Pancreas (tissue), 10 donors: ENCODE measurements around the gene CDC25B. TPM values are rescaled to one million over a fixed set of nuclear protein-coding genes. Genes with fewer than 3 reads are reported as not detected.
"Not testable (repeated sequence)": the region's sequence is repeated elsewhere in the genome, so short reads cannot be mapped to it uniquely, and the experiment has no call there.

Experiments used
- ATAC-seq, 4 donors: fragments of 200-7000 bp; cut with Tn5 transposase; one replicate each; pipeline versions ENCODE4 v1.8.0 to v1.9.1; 2020; ENCODE audit warnings: mild to moderate bottlenecking in 4 of 4, moderate library complexity in 4 of 4
- DNase-seq, 6 donors: peaks; one replicate each; pipeline ENCODE4 v3.0.0-alpha.2; 2020
- FAIRE-seq: peaks from 2 replicates; lab custom pipeline; 2012; peaks lifted over from hg19 to GRCh38; lab: Jason Lieb, UNC
- H3K27ac ChIP-seq, 4 donors: fragments of 200-600 bp; sonication (generic); 1 replicate in 3 of 4; 2 replicates in 1 of 4; pipeline versions ENCODE4 v1.5.0 to v1.8.0; 2020
- H3K27me3 ChIP-seq, 4 donors: fragments of 200-600 bp; one replicate each; pipeline ENCODE4 v1.8.0; 2021
- H3K36me3 ChIP-seq, 3 donors: fragments of 200-600 bp; sonication (generic) in 1 of 3; one replicate each; pipeline versions ENCODE4 v1.5.0 to v1.8.0; 2020 to 2021
- H3K4me1 ChIP-seq, 3 donors: fragments of 200-600 bp; one replicate each; pipeline ENCODE4 v1.8.0; 2021
- H3K4me3 ChIP-seq, 4 donors: fragments of 200-600 bp; sonication (generic) in 2 of 4; one replicate each; pipeline versions ENCODE4 v1.5.0 to v1.8.0; 2020 to 2021
- H3K9me3 ChIP-seq, 4 donors: fragments of 200-600 bp; one replicate each; pipeline ENCODE4 v1.8.0; 2021
- CTCF ChIP-seq, 4 donors: fragments of 200-600 bp; sonication (generic) in 3 of 4; IDR thresholded peaks; one replicate each; pipeline versions ENCODE4 v1.5.0 to v1.8.0; 2021; ENCODE audit warnings: antibody characterized with exemption in 4 of 4
- WGBS, 2 donors: extraction: QIAGEN DNeasy Blood & Tissue Kit; methylation state at CpG; one replicate each; pipeline ENCODE4 v1.1.7; 2013; 5-methylcytosine and 5-hydroxymethylcytosine counted together
- intact Hi-C, 3 donors: fragments of 100-400 bp; cut with DNase I; formaldehyde crosslinking; loops; one replicate each; pipeline versions ENCODE4 v1.11.1 to v1.14.2; 2022
- polyA plus RNA-seq, 2 donors: library from polyadenylated mRNA; stranded (reverse); fragments of 200-250 nt; gene quantifications; one replicate each; pipeline ENCODE4 v1.2.3, GENCODE V29; 2013
- total RNA-seq, 6 donors: library from RNA; stranded (reverse); fragmentation: NEBNext Ultra II Directional in 4 of 6; extraction: Animal tissue kit (Norgen Biotek cat#: 25700) in 4 of 6; gene quantifications; one replicate each; pipeline versions ENCODE4 v1.2.1 to v1.2.4, GENCODE V29; 2021 to 2023
- donor health status: healthy with polysubstance abuse.
- donor health status: DM: no; HTN: no; CAD: no; lungs with moderate emphysema.
- donor health status: DM: no; HTN: no; CAD: no.
- donor health status: control.
- donor health status: control.
- donor health status: Bipolar disorder and iron deficiency.
- donor health status: DM: yes; HTN: yes; CAD: no.
- donor health status: DM: no; HTN: no; CAD: no.
- donor health status: DM: no; HTN: no; CAD: no.
- donor health status: DM: yes; HTN: yes; CAD: no.

The CDC25B gene
- total and polyA plus RNA-seq, 8 donors: 3.7 to 28.8 (median 7.9) TPM

GRCh38 chr20:3786126-3786484 is 10.0 kb upstream of the CDC25B start:
- Histone ChIP-seq H3K27ac (peak overlapping the region; percentile 46 to 65 (median 56)), H3K4me3 (peak overlapping the region; percentile 44 to 66 (median 52)), H3K9me3 (no peaks in the 10 kb centered on the region), H3K27me3 (no peaks in the 10 kb centered on the region), H3K36me3 (no peaks in the 10 kb centered on the region), H3K4me1 (peaks cover 10 to 39% (median 24%) of the 10 kb centered on the region in 3 donors)
- 0 to 1% methylated on average over 31 to 35 of the region's 35 CpGs for WGBS, 2 donors
- no peak for FAIRE-seq
- ATAC-seq: peak in 2 of 4 donors; percentile 4 to 31
- peak in 5 of 6 donors; percentile 48 to 74 (median 59) for DNase-seq
- intact Hi-C loops: loop anchor here in 1 of 3 donors (5.0 kb wide), 1 partner anchor 36 kb away; the partner anchor contains the start of gene AP5S1
- TF ChIP-seq CTCF (IDR thresholded peaks at IDR 0.05): no peak

- Histone ChIP-seq H3K27me3 (no peaks in the 10 kb centered on the region), H3K4me3 (peak within 1 kb of the TSS; percentile 44 to 66 (median 52)), H3K4me1 (peaks cover 10 to 35% (median 17%) of the 10 kb centered on the region in 3 donors), H3K9me3 (no peaks in the 10 kb centered on the region), H3K36me3 (no peaks in the 10 kb centered on the region), H3K27ac (peak within 1 kb of the TSS; percentile 46 to 65 (median 56))
- peak; percentile 83 to 97 (median 92) for DNase-seq
- peak; percentile 32 for FAIRE-seq
- ATAC-seq: peak; percentile 93 to 96 (median 95)
- TF ChIP-seq CTCF (IDR thresholded peaks at IDR 0.05): peak; percentile 56 to 85 (median 71)
- intact Hi-C loops: loop anchor here in 1 of 3 donors (5.0 kb wide), 1 partner anchor 36 kb away; the partner anchor contains the start of gene AP5S1
- WGBS, 2 donors: 1% methylated on average over 65 to 70 of the region's 70 CpGs
Measured at GRCh38 chr20:3786665-3787323, 9.3 kb upstream of the CDC25B start, which contains the start of gene CENPB. Gene CENPB (minus strand): TSS chr20:3786740. CDS start chr20:3786483, 257 bp downstream.

GRCh38 chr20:3787324-3788014 is 8.6 kb upstream of the CDC25B start:
- no peaks in the 10 kb centered on the region for H3K9me3 ChIP-seq
- intact Hi-C loops: loop anchor here in 1 of 3 donors (5.0 kb wide), 1 partner anchor 35 kb away; the partner anchor contains the start of gene AP5S1
- DNase-seq (peak in 2 of 6 donors; percentile 14 to 15), FAIRE-seq (no peak), ATAC-seq (no peak)
- TF ChIP-seq CTCF (IDR thresholded peaks at IDR 0.05): no peak
- no peaks in the 10 kb centered on the region for H3K27me3 ChIP-seq
- peak overlapping the region in 2 of 4 donors; percentile 30 to 33 for H3K27ac ChIP-seq
- no peaks in the 10 kb centered on the region for H3K36me3 ChIP-seq
- H3K4me1 ChIP-seq: peaks cover 10 to 35% (median 16%) of the 10 kb centered on the region in 3 donors
- 60 to 63% methylated on average over 5 of the region's 5 CpGs for WGBS, 2 donors
- peak overlapping the region in 2 of 4 donors; percentile 39 to 66 for H3K4me3 ChIP-seq

- TF ChIP-seq CTCF (IDR thresholded peaks at IDR 0.05): no peak
- DNase-seq: peak in 1 of 6 donors; percentile 7
- intact Hi-C loops: loop anchor here in 1 of 3 donors (5.0 kb wide), 1 partner anchor 34 kb away; the partner anchor contains the start of gene AP5S1
- Histone ChIP-seq H3K27me3 (no peaks in the 10 kb centered on the region), H3K9me3 (no peaks in the 10 kb centered on the region), H3K27ac (no peak overlapping the region), H3K4me1 (peaks cover 10 to 28% (median 16%) of the 10 kb centered on the region in 3 donors), H3K4me3 (no peak overlapping the region), H3K36me3 (no peaks in the 10 kb centered on the region)
- FAIRE-seq: no peak
- WGBS, 2 donors: 55 to 58% methylated on average over 4 of the region's 4 CpGs
- no peak for ATAC-seq
Measured at GRCh38 chr20:3788685-3789155, 7.4 kb upstream of the CDC25B start.

GRCh38 chr20:3789201-3789600 is 6.9 kb upstream of the CDC25B start:
- H3K4me3 ChIP-seq, FAIRE-seq, H3K27me3 ChIP-seq, H3K36me3 ChIP-seq, DNase-seq, H3K27ac ChIP-seq, H3K9me3 ChIP-seq, ATAC-seq: not testable (repeated sequence)
- intact Hi-C loops: loop anchor here in 1 of 3 donors (5.0 kb wide), 1 partner anchor 33 kb away; the partner anchor contains the start of gene AP5S1
- H3K4me1 ChIP-seq: peaks cover 7 to 23% (median 11%) of the 10 kb centered on the region in 3 donors
- WGBS, 2 donors: 91% methylated on average over 4 of the region's 4 CpGs

GRCh38 chr20:3794168-3794567 is 1.9 kb upstream of the CDC25B start:
- FAIRE-seq, H3K4me1 ChIP-seq, H3K27me3 ChIP-seq, H3K36me3 ChIP-seq, ATAC-seq, H3K27ac ChIP-seq, DNase-seq, H3K4me3 ChIP-seq, H3K9me3 ChIP-seq, intact Hi-C loops: not testable (repeated sequence)
- 67 to 85% methylated on average over 1 to 2 of the region's 3 CpGs for WGBS, 2 donors
